ENCODE measurements around the gene SPINT2.

GRCh38 chr19:38223617-38224013 lies 40.8 kb upstream of the SPINT2 start:
- TF ChIP-seq POLR2AphosphoS5 (IDR thresholded peaks at IDR 0.05; ENCODE audit: low read depth, low read length) (no peak), POLR2A (IDR thresholded peaks at IDR 0.05; ENCODE audit: low read depth, low read length) (no peak)
